Adrenal gland (tissue), 19 donors: ENCODE results near the gene OR6Q1. TPM values are rescaled to one million over a fixed set of nuclear protein-coding genes. Genes with fewer than 3 reads are reported as not detected.
"Not testable (repeated sequence)": the region's sequence is repeated elsewhere in the genome, so short reads cannot be mapped to it uniquely, and the experiment has no call there.

Source experiments
- DNase-seq, 7 donors: peaks; one replicate each; pipeline ENCODE4 v3.0.0-alpha.2; 2019 to 2020
- H3K27ac ChIP-seq, 5 donors: fragments of 200-600 bp; sonication (generic) in 4 of 5; 1 replicate in 3 of 5; 2 replicates in 2 of 5; pipeline versions ENCODE4 v1.5.1 to v1.8.0; 2016 to 2020; ENCODE audit warnings: mild to moderate bottlenecking in 1 of 5
- H3K27me3 ChIP-seq: fragments of 200-600 bp; 2 replicates; pipeline ENCODE4 v1.8.0; 2021
- H3K36me3 ChIP-seq, 2 donors: fragments of 200-600 bp; replicated peaks in 1 of 2; 1 replicate in 1 of 2; 2 replicates in 1 of 2; pipeline versions ENCODE4 v1.5.1 to v1.8.0; 2018 to 2022
- H3K4me1 ChIP-seq, 2 donors: fragments of 200-600 bp; replicated peaks in 1 of 2; 1 replicate in 1 of 2; 2 replicates in 1 of 2; pipeline versions ENCODE4 v1.5.1 to v1.8.0; 2018 to 2021
- H3K4me3 ChIP-seq, 4 donors: fragments of 200-600 bp; sonication (generic) in 3 of 4; one replicate each; pipeline ENCODE4 v1.5.1; 2016 to 2018
- H3K9me3 ChIP-seq, 3 donors: fragments of 200-600 bp; sonication (generic) in 1 of 3; replicated peaks in 1 of 3; 1 replicate in 2 of 3; 2 replicates in 1 of 3; pipeline versions ENCODE4 v1.5.1 to v1.8.0; 2016 to 2021
- POLR2A ChIP-seq, 2 donors: fragments of 450-650 bp; IDR thresholded peaks; one replicate each; pipeline ENCODE4 v1.6.1; 2017; ENCODE audit warnings: antibody characterized with exemption in 2 of 2, mild to moderate bottlenecking in 2 of 2, moderate library complexity in 1 of 2
- WGBS, 4 donors: extraction: QIAGEN DNeasy Blood & Tissue Kit in 2 of 4; methylation state at CpG; one replicate each; pipeline versions ENCODE4 v1.1.5 to v1.1.7; 2013 to 2017; 5-methylcytosine and 5-hydroxymethylcytosine counted together
- intact Hi-C, 2 donors: fragments of 100-400 bp; cut with DNase I; formaldehyde crosslinking; loops; one replicate each; pipeline versions ENCODE4 v1.14.1 to v1.15.0; 2022 to 2023
- long read RNA-seq, 10 donors: library from polyadenylated mRNA in 3 of 10; unstranded in 2 of 10; stranded (forward) in 1 of 10; transcript quantifications; one replicate each; pipeline ENCODE4 v2.0.0 and lab custom pipeline, GENCODE V29; 2021 to 2026
- polyA plus RNA-seq, 3 donors: library from polyadenylated mRNA; stranded (reverse); fragments of 200-250 nt in 2 of 3; fragments of 350-450 nt in 1 of 3; fragmentation: Illumina TruSeq in 1 of 3; extraction: RNeasy Lipid Tissue Mini Kit (QIAGEN cat#74804) in 1 of 3; gene quantifications; one replicate each; pipeline ENCODE4 v1.2.3, GENCODE V29; 2013 to 2014
- total RNA-seq, 9 donors: library from RNA; depleted of rRNA in 4 of 9; stranded (reverse); fragments of >200 nt in 4 of 9; fragments of 120-200 nt in 1 of 9; fragmentation: NEBNext Ultra II Directional in 1 of 9; extraction: Animal tissue kit (Norgen Biotek cat#: 25700) in 1 of 9; gene quantifications; one replicate each; pipeline versions ENCODE4 v1.1.0 to v1.2.4, GENCODE V29; 2013 to 2023
- TF ChIP-seq, protein P1 (sequence below), 6 experiments: fragments of 450-650 bp in 4 of 6; fragments of 200-600 bp in 2 of 6; sonication (generic) in 1 of 6; IDR thresholded peaks; 1 replicate in 5 of 6; 2 replicates in 1 of 6; pipeline versions ENCODE4 v1.5.1 to v1.8.0; 2016 to 2021; ENCODE audit warnings: antibody characterized with exemption in 6 of 6, mild to moderate bottlenecking in 2 of 6, moderate library complexity in 1 of 6
- donor health status: healthy with polysubstance abuse.
- donor health status: Bipolar disorder and iron deficiency.
- donor health status: DM: yes; HTN: yes; CAD: no.
- donor health status: DM: no; HTN: no; CAD: no.
- donor health status: DM: no; HTN: no; CAD: no.
- donor health status: DM: yes; HTN: yes; CAD: no.

Gene OR6Q1, protein sequence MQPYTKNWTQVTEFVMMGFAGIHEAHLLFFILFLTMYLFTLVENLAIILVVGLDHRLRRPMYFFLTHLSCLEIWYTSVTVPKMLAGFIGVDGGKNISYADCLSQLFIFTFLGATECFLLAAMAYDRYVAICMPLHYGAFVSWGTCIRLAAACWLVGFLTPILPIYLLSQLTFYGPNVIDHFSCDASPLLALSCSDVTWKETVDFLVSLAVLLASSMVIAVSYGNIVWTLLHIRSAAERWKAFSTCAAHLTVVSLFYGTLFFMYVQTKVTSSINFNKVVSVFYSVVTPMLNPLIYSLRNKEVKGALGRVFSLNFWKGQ
- total RNA-seq = not detected
- polyA plus RNA-seq = not detected
- long read RNA-seq, donor 1 = 0 reads
- long read RNA-seq, donor 2 = 0 reads
- long read RNA-seq, donor 3 = 0 reads
- long read RNA-seq, donor 4 = 0 reads
- long read RNA-seq, donor 5 = 0 reads
- long read RNA-seq, donor 6 = 0 reads
- long read RNA-seq, donor 7 = 0 reads
- long read RNA-seq, donor 8 = 0 reads
- long read RNA-seq, donor 9 = 0 reads
- long read RNA-seq, donor 10 = 0 reads

DNA sequence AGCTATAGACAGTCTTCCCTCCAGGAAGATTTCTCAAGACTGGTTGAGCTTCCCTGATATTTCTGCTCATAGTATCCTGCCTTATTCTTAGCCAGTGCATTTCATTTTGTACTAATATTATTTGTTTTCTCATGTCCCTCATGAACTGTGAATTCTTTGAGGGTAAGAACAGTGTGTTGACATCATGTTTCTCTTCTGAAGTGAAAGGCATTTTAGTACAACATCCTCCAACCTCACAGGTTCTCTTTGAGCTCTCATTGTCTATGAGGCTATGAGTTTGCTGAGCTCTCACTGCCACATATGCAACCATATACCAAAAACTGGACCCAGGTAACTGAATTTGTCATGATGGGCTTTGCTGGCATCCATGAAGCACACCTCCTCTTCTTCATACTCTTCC is at the start of gene OR6Q1:
OR6Q1 (plus strand) TSS at position 301 of the 400 bp plus-strand sequence; CDS start at position 301, 0 bp downstream.
- TF ChIP-seq POLR2A (IDR thresholded peaks at IDR 0.05) = no peak
- TF ChIP-seq, protein P1, sequence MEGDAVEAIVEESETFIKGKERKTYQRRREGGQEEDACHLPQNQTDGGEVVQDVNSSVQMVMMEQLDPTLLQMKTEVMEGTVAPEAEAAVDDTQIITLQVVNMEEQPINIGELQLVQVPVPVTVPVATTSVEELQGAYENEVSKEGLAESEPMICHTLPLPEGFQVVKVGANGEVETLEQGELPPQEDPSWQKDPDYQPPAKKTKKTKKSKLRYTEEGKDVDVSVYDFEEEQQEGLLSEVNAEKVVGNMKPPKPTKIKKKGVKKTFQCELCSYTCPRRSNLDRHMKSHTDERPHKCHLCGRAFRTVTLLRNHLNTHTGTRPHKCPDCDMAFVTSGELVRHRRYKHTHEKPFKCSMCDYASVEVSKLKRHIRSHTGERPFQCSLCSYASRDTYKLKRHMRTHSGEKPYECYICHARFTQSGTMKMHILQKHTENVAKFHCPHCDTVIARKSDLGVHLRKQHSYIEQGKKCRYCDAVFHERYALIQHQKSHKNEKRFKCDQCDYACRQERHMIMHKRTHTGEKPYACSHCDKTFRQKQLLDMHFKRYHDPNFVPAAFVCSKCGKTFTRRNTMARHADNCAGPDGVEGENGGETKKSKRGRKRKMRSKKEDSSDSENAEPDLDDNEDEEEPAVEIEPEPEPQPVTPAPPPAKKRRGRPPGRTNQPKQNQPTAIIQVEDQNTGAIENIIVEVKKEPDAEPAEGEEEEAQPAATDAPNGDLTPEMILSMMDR (IDR thresholded peaks at IDR 0.05) = no peak
- Histone ChIP-seq H3K9me3 (no peaks in the 10 kb centered on the region), H3K27ac (peak within 1 kb of the TSS in 2 of 5 donors; percentile 5 to 74), H3K4me3 (no peak within 1 kb of the TSS), H3K27me3 (no peaks in the 10 kb centered on the region), H3K4me1 (no peaks in the 10 kb centered on the region), H3K36me3 (no peaks in the 10 kb centered on the region)
- intact Hi-C loops = no loop called here
- DNase-seq = no peak

DNA sequence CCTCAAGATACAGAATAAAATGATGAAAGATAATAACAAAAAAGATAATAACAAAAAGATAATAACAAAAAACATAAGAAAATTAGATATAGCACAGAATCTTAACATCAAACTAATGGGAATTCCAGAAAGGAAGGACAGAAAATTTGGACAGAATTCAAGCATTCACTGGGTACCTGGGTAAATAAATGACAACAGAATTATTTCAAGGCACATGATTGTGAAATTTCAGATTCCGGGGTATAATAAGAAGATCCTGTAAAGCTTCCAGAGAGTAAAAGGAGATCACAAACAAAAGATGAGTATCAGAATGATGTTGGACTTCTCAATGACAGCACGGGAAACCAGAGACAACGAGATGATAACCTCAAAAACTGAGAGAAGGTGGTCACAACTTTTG is 49.2 kb upstream of the OR6Q1 start:
- Histone ChIP-seq H3K27me3 (no peaks in the 10 kb centered on the region), H3K27ac (no peak overlapping the region), H3K4me1 (no peaks in the 10 kb centered on the region), H3K4me3 (no peak overlapping the region), H3K36me3 (no peaks in the 10 kb centered on the region), H3K9me3 (no peaks in the 10 kb centered on the region)
- intact Hi-C loops = no loop called here
- TF ChIP-seq POLR2A (IDR thresholded peaks at IDR 0.05) = no peak
- TF ChIP-seq, protein P1 (IDR thresholded peaks at IDR 0.05) = no peak
- WGBS, 4 donors = 67 to 78% (median 73%) methylated on average over 3 of the region's 3 CpGs
- no peak for DNase-seq

DNA sequence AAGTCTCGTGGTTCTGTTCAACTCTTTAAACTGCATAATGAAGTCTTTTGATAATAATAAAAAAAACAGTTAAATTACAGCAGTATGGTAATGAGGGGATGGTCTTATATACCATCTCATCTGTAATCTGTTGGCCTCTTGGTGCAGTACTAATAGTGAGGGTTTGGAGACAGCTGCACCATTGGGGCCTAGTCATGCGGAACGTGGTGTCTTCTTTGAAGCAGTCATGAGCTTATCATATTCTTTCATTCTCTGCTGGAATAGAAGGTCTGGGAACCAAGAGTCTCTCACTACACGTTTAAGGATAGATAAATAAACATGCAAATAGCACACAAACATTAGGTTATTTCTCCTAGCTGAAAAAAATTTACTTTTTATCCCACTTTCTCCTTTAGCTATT is 48.0 kb upstream of the OR6Q1 start:
- no peak overlapping the region for H3K4me3 ChIP-seq
- intact Hi-C loops = no loop called here
- TF ChIP-seq POLR2A (IDR thresholded peaks at IDR 0.05) = no peak
- TF ChIP-seq, protein P1 (IDR thresholded peaks at IDR 0.05) = no peak
- H3K9me3 ChIP-seq = no peaks in the 10 kb centered on the region
- H3K4me1 ChIP-seq = no peaks in the 10 kb centered on the region
- no peaks in the 10 kb centered on the region for H3K36me3 ChIP-seq
- no peaks in the 10 kb centered on the region for H3K27me3 ChIP-seq
- H3K27ac ChIP-seq = no peak overlapping the region
- 53 to 71% (median 59%) methylated on average over 4 of the region's 4 CpGs for WGBS, 4 donors
- no peak for DNase-seq

DNA sequence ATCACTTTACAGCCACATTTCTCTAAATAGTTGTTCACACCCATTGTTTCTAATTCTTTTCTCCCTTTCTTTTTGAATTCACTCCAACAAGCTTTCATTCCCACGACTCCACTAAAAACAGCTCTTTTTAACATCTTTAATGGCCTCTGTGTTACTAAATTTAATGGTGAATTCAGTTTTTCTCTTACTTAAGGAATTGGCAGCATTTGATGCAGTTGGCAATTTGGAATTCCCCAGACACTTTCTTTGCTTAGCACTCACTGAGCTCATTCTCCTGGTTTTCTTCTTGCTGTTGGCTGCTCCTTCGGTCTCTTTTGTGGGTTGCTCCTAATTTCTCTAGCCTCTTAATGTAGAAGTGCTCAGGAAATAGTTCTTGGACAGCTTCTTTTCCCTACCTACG is 47.6 kb upstream of the OR6Q1 start:
- WGBS, 4 donors = 59 to 74% (median 65%) methylated on average over 3 of the region's 3 CpGs

DNA sequence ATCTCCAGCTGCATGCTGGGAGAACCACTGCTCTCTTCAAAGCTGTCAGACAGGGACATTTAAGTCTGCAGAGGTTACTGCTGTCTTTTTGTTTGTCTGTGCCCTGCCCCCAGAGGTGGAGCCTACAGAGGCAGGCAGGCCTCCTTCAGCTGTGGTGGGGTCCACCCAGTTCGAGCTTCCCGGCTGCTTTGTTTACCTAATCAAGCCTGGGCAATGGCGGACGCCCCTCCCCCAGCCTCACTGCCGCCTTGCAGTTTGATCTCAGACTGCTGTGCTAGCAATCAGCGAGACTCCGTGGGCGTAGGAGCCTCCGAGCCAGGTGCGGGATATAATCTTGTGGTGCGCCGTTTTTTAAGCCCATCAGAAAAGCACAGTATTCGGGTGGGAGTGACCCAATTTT is 31.2 kb upstream of the OR6Q1 start:
- H3K9me3 ChIP-seq, H3K27me3 ChIP-seq, H3K4me3 ChIP-seq, intact Hi-C loops, H3K4me1 ChIP-seq, H3K27ac ChIP-seq, DNase-seq, H3K36me3 ChIP-seq: not testable (repeated sequence)
- WGBS, 4 donors = 66 to 73% (median 71%) methylated on average over 13 of the region's 13 CpGs; no CpG with 5 or more reads in 1 of the 4 donors

More for the DNA sequence above, 47.6 kb upstream of the OR6Q1 start:
- H3K27ac ChIP-seq = no peak overlapping the region
- H3K4me3 ChIP-seq = no peak overlapping the region
- no peak for DNase-seq
- TF ChIP-seq, protein P1 (IDR thresholded peaks at IDR 0.05) = no peak
- TF ChIP-seq POLR2A (IDR thresholded peaks at IDR 0.05) = no peak
- H3K27me3 ChIP-seq = no peaks in the 10 kb centered on the region
- no peaks in the 10 kb centered on the region for H3K9me3 ChIP-seq
- no peaks in the 10 kb centered on the region for H3K4me1 ChIP-seq
- intact Hi-C loops = no loop called here
- no peaks in the 10 kb centered on the region for H3K36me3 ChIP-seq

DNA sequence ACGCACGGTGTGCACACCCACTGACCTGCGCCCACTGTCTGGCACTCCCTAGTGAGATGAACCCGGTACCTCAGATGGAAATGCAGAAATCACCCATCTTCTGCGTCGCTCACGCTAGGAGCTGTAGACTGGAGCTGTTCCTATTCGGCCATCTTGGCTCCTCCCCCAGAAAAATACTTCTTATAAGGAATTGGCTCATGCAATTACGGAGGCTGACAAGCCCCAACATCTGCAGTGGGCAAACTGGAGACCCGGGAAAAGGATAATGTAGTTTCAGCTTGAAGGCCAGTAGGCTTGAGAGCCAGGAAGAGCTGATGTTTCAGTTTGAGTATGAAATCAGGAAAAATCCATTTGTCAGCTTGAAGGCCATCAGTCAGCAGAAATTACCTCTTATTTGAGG is 30.7 kb upstream of the OR6Q1 start:
- H3K9me3 ChIP-seq, H3K4me3 ChIP-seq, intact Hi-C loops, H3K27me3 ChIP-seq, H3K27ac ChIP-seq, DNase-seq, H3K4me1 ChIP-seq, H3K36me3 ChIP-seq: not testable (repeated sequence)
- 88 to 94% (median 93%) methylated on average over 6 to 10 of the region's 10 CpGs for WGBS, 4 donors
